ENCODE data around the gene CDC123.
A peak's percentile ranks its signal among the peaks of the same experiment; 100 is the strongest.

The CDC123 gene

GRCh38 chr10:12212454-12212853 is 16.5 kb downstream of the CDC123 start:
- TF ChIP-seq ZNF565 (CRISPR knock-in tag; conservative IDR thresholded peaks at IDR 0.05; ENCODE audit: low read depth) = no peak
- no peak for TF ChIP-seq ZFP30 (CRISPR knock-in tag; IDR thresholded peaks at IDR 0.05)
- ATAC-seq = no peak

GRCh38 chr10:12213621-12214020 is 17.6 kb downstream of the CDC123 start:
- peak; percentile 31; the same call in 1 of the 3 replicates for ATAC-seq
- TF ChIP-seq BACH2 (CRISPR knock-in tag; IDR thresholded peaks at IDR 0.05; ENCODE audit: borderline replicate concordance) = no peak
- TF ChIP-seq TCF4 (CRISPR knock-in tag; IDR thresholded peaks at IDR 0.05; ENCODE audit: borderline replicate concordance) = no peak
- no peak for TF ChIP-seq PPARA (CRISPR knock-in tag; IDR thresholded peaks at IDR 0.05; ENCODE audit: borderline replicate concordance)
- TF ChIP-seq GLIS3 (CRISPR knock-in tag; IDR thresholded peaks at IDR 0.05) = no peak
- no peak for TF ChIP-seq CSDC2 (CRISPR knock-in tag; IDR thresholded peaks at IDR 0.05)
- no peak for TF ChIP-seq ARNTL (CRISPR knock-in tag; IDR thresholded peaks at IDR 0.05; ENCODE audit: borderline replicate concordance, low read depth)
- TF ChIP-seq TSHZ2 (CRISPR knock-in tag; IDR thresholded peaks at IDR 0.05) = no peak
- TF ChIP-seq ZNF8 (CRISPR knock-in tag; IDR thresholded peaks at IDR 0.05) = no peak
- TF ChIP-seq TOX (CRISPR knock-in tag; IDR thresholded peaks at IDR 0.05; ENCODE audit: borderline replicate concordance) = no peak
- TF ChIP-seq OSR1 (CRISPR knock-in tag; IDR thresholded peaks at IDR 0.05) = no peak
- TF ChIP-seq ISL1 (CRISPR knock-in tag; IDR thresholded peaks at IDR 0.05) = no peak
- TF ChIP-seq CSRNP3 (CRISPR knock-in tag; IDR thresholded peaks at IDR 0.05) = no peak
- no peak for TF ChIP-seq ZFP3 (CRISPR knock-in tag; IDR thresholded peaks at IDR 0.05)
- no peak for TF ChIP-seq PATZ1 (CRISPR knock-in tag; IDR thresholded peaks at IDR 0.05; ENCODE audit: borderline replicate concordance)
- TF ChIP-seq POU6F1 (CRISPR knock-in tag; IDR thresholded peaks at IDR 0.05; ENCODE audit: borderline replicate concordance, low read depth) = no peak

- TF ChIP-seq ZNF565 (CRISPR knock-in tag; conservative IDR thresholded peaks at IDR 0.05; ENCODE audit: low read depth) (no peak), TCF4 (CRISPR knock-in tag; IDR thresholded peaks at IDR 0.05; ENCODE audit: borderline replicate concordance) (no peak), ISL1 (CRISPR knock-in tag; IDR thresholded peaks at IDR 0.05) (no peak), CSDC2 (CRISPR knock-in tag; IDR thresholded peaks at IDR 0.05) (no peak), PATZ1 (CRISPR knock-in tag; IDR thresholded peaks at IDR 0.05; ENCODE audit: borderline replicate concordance) (no peak), TOX (CRISPR knock-in tag; IDR thresholded peaks at IDR 0.05; ENCODE audit: borderline replicate concordance) (no peak), ARNTL (CRISPR knock-in tag; IDR thresholded peaks at IDR 0.05; ENCODE audit: borderline replicate concordance, low read depth) (no peak)
- no peak; the same call in 2 of the 3 replicates for ATAC-seq
Measured at GRCh38 chr10:12214093-12214492, 18.1 kb downstream of the CDC123 start.

- ATAC-seq = peak; percentile 69
- TF ChIP-seq ZC3H10 (CRISPR knock-in tag; IDR thresholded peaks at IDR 0.05) (no peak), SNAI2 (CRISPR knock-in tag; IDR thresholded peaks at IDR 0.05) (no peak), POU6F1 (CRISPR knock-in tag; IDR thresholded peaks at IDR 0.05; ENCODE audit: borderline replicate concordance, low read depth) (no peak), BACH2 (CRISPR knock-in tag; IDR thresholded peaks at IDR 0.05; ENCODE audit: borderline replicate concordance) (no peak), PPARA (CRISPR knock-in tag; IDR thresholded peaks at IDR 0.05; ENCODE audit: borderline replicate concordance) (no peak), ZNF565 (CRISPR knock-in tag; conservative IDR thresholded peaks at IDR 0.05; ENCODE audit: low read depth) (no peak), GLIS3 (CRISPR knock-in tag; IDR thresholded peaks at IDR 0.05) (no peak), PATZ1 (CRISPR knock-in tag; IDR thresholded peaks at IDR 0.05; ENCODE audit: borderline replicate concordance) (no peak), ZNF70 (CRISPR knock-in tag; IDR thresholded peaks at IDR 0.05) (no peak), ARNTL (CRISPR knock-in tag; IDR thresholded peaks at IDR 0.05; ENCODE audit: borderline replicate concordance, low read depth) (no peak)
Measured at GRCh38 chr10:12214763-12215218, 18.8 kb downstream of the CDC123 start.

Data from SK-N-SH treated with all-trans-retinoic acid at 6 μM for 48 hours (cell line).